Activated CD4-positive, alpha-beta T cell treated with anti-CD3 and anti-CD28 coated beads, Interleukin-2, amount 50 U/mL, for 24 hours (primary cell): Measurements from ENCODE around the gene UTRN.

ENCODE experiments used
- DNase-seq, 2 donors: peaks; one replicate each; pipeline ENCODE4 v3.0.0-alpha.2; 2020; ENCODE audit warnings: low read depth in 1 of 2, low spot score in 1 of 2

The UTRN gene

GRCh38 chr6:144283646-144284477, 1.3 kb upstream of the UTRN start:
- DNase-seq, result no peak

- no peak for DNase-seq
Observed at GRCh38 chr6:144284478-144284782, 705 bp upstream of the UTRN start.

- DNase-seq, result no peak
Observed at GRCh38 chr6:144285548-144285797, 338 bp downstream of the UTRN start.

- DNase-seq, result peak in 1 of 2 donors; percentile 11
Observed at GRCh38 chr6:144285798-144286502, 815 bp downstream of the UTRN start.

GRCh38 chr6:144286503-144287393, 1.6 kb downstream of the UTRN start:
- DNase-seq, result peak in 1 of 2 donors; percentile 6

- DNase-seq, result no peak
Observed at GRCh38 chr6:144289006-144289405, 3.9 kb downstream of the UTRN start.

- no peak for DNase-seq
Observed at GRCh38 chr6:144292372-144292771, 7.2 kb downstream of the UTRN start.

GRCh38 chr6:144294016-144294415, 8.9 kb downstream of the UTRN start:
- no peak for DNase-seq

- no peak for DNase-seq
Observed at GRCh38 chr6:144295211-144295610, 10.1 kb downstream of the UTRN start.

GRCh38 chr6:144295981-144296767, 11.0 kb downstream of the UTRN start:
- DNase-seq, result no peak

- DNase-seq, result no peak
Observed at GRCh38 chr6:144296973-144297372, 11.8 kb downstream of the UTRN start.

- no peak for DNase-seq
Observed at GRCh38 chr6:144297511-144298100, 12.5 kb downstream of the UTRN start.

GRCh38 chr6:144298194-144298593, 13.1 kb downstream of the UTRN start:
- no peak for DNase-seq

GRCh38 chr6:144298916-144299315, 13.8 kb downstream of the UTRN start:
- no peak for DNase-seq

GRCh38 chr6:144302701-144303372, 17.7 kb downstream of the UTRN start:
- DNase-seq, result no peak

GRCh38 chr6:144304223-144304848, 19.2 kb downstream of the UTRN start:
- DNase-seq, result no peak

- no peak for DNase-seq
Observed at GRCh38 chr6:144305567-144305966, 20.4 kb downstream of the UTRN start.

GRCh38 chr6:144305985-144306384, 20.9 kb downstream of the UTRN start:
- DNase-seq, result no peak

- no peak for DNase-seq
Observed at GRCh38 chr6:144307880-144308279, 22.7 kb downstream of the UTRN start.

- DNase-seq, result no peak
Observed at GRCh38 chr6:144310765-144311164, 25.6 kb downstream of the UTRN start.
